Right atrium auricular region (tissue), 2 donors: ENCODE data around the gene SPN. TPM values are rescaled to one million over a fixed set of nuclear protein-coding genes. Genes with fewer than 3 reads are reported as not detected.

ENCODE experiments used
- DNase-seq: peaks from one replicate; pipeline ENCODE4 v3.0.0-alpha.2; 2019; ENCODE audit warnings: low spot score
- H3K27ac ChIP-seq, 2 donors: fragments of 200-600 bp; sonication (generic); 1 replicate in 1 of 2; 2 replicates in 1 of 2; pipeline ENCODE4 v1.5.1; 2016 to 2019
- H3K27me3 ChIP-seq, 2 donors: fragments of 200-600 bp; sonication (generic); one replicate each; pipeline versions ENCODE4 v1.5.1 to v1.6.0; 2017 to 2019
- H3K36me3 ChIP-seq: fragments of 200-600 bp; sonication (generic); one replicate; pipeline ENCODE4 v1.5.1; 2016
- H3K4me1 ChIP-seq, 2 donors: fragments of 200-600 bp; sonication (generic); one replicate each; pipeline versions ENCODE4 v1.5.1 to v1.6.0; 2017 to 2019
- H3K4me3 ChIP-seq, 2 donors: fragments of 200-600 bp; sonication (generic); 1 replicate in 1 of 2; 2 replicates in 1 of 2; pipeline ENCODE4 v1.5.1; 2017 to 2019; ENCODE audit warnings: mild to moderate bottlenecking in 1 of 2, moderate library complexity in 1 of 2
- H3K9me3 ChIP-seq, 2 donors: fragments of 200-600 bp; sonication (generic); one replicate each; pipeline ENCODE4 v1.5.1; 2019
- CTCF ChIP-seq, 2 donors: fragments of 200-600 bp; sonication (generic); IDR thresholded peaks; one replicate each; pipeline ENCODE4 v1.5.1; 2019; ENCODE audit warnings: antibody characterized with exemption in 2 of 2
- total RNA-seq, 2 donors: library from RNA; depleted of rRNA; stranded (reverse); fragments of >200 nt; gene quantifications; one replicate each; pipeline ENCODE4 v1.1.0, GENCODE V29; 2016

SPN gene
- total RNA-seq, 2 donors from 2014 or later = 3.7 to 4.5 TPM

GRCh38 chr16:29717113-29717512 is 54.1 kb downstream of the SPN start:
- H3K4me1 ChIP-seq = no peaks in the 10 kb centered on the region
- no peaks in the 10 kb centered on the region for H3K36me3 ChIP-seq
- TF ChIP-seq CTCF (IDR thresholded peaks at IDR 0.05) = no peak
- no peaks in the 10 kb centered on the region for H3K9me3 ChIP-seq
- no peak overlapping the region for H3K4me3 ChIP-seq
- H3K27ac ChIP-seq = no peak overlapping the region
- no peaks in the 10 kb centered on the region for H3K27me3 ChIP-seq
- DNase-seq = no peak

- TF ChIP-seq CTCF (IDR thresholded peaks at IDR 0.05) = no peak
- no peak for DNase-seq
Observed at GRCh38 chr16:29719063-29719462, 56.0 kb downstream of the SPN start.

More at GRCh38 chr16:29719063-29719462, 56.0 kb downstream of the SPN start:
- Histone ChIP-seq H3K4me1 (no peaks in the 10 kb centered on the region), H3K9me3 (no peaks in the 10 kb centered on the region), H3K27me3 (no peaks in the 10 kb centered on the region), H3K4me3 (no peak overlapping the region), H3K36me3 (no peaks in the 10 kb centered on the region), H3K27ac (no peak overlapping the region)

Other genes with a start within 250 kb of the SPN start
- 1 to 10 TPM; 5.1 to 6.8 TPM for gene BOLA2, start 208.9 kb upstream of the SPN start, total RNA-seq
- 10 to 100 TPM; 16.4 to 21.8 TPM for gene SLX1B, start 208.7 kb upstream of the SPN start, total RNA-seq
- gene SULT1A4, start 203.3 kb upstream of the SPN start, total RNA-seq = 10 to 100 TPM; 15.8 to 18.2 TPM
- gene NPIPB12, start 156.8 kb upstream of the SPN start, total RNA-seq = 10 to 100 TPM in 1 of 2 donors, 1 to 10 TPM in 1; 4.2 to 11.4 TPM
- gene QPRT, start 15.9 kb downstream of the SPN start, total RNA-seq = 10 to 100 TPM; 18.3 to 38.2 TPM
- gene C16orf54, start 82.7 kb downstream of the SPN start, total RNA-seq = under 1 TPM; 0.52 to 0.90 TPM
- not detected for gene ZG16, start 115.0 kb downstream of the SPN start, total RNA-seq
- 10 to 100 TPM; 10.1 to 17.1 TPM for gene KIF22, start 127.5 kb downstream of the SPN start, total RNA-seq
- 10 to 100 TPM; 33.0 to 86.6 TPM for gene MAZ, start 143.3 kb downstream of the SPN start, total RNA-seq
- under 1 TPM; 0.51 to 0.52 TPM for gene PRRT2, start 148.9 kb downstream of the SPN start, total RNA-seq
- 10 to 100 TPM; 23.5 to 27.3 TPM for gene PAGR1, start 152.9 kb downstream of the SPN start, total RNA-seq
- gene MVP, start 157.2 kb downstream of the SPN start, total RNA-seq = 10 to 100 TPM; 44.4 to 77.9 TPM
- gene CDIPT, start 200.0 kb downstream of the SPN start, total RNA-seq = 100 to 1,000 TPM; 135 to 138 TPM
- 1 to 10 TPM; 2.6 to 4.6 TPM for gene SEZ6L2, start 236.3 kb downstream of the SPN start, total RNA-seq
- 1 to 10 TPM; 1.5 to 3.2 TPM for gene ASPHD1, start 237.2 kb downstream of the SPN start, total RNA-seq